HepG2 (cell line): Measurements from ENCODE around the gene CCDC93. TPM values are rescaled to one million over a fixed set of nuclear protein-coding genes. Genes with fewer than 3 reads are reported as not detected.

Source experiments
- DBP ChIP-seq: sonication (generic); formaldehyde crosslinking; IDR thresholded peaks from 2 replicates; pipeline ENCODE4 v1.4.0; 2020; ENCODE audit warnings: missing genetic modification reagents; ENCODE audit errors: not compliant biosample characterization
- ELF3 ChIP-seq: IDR thresholded peaks from 2 replicates; pipeline ENCODE4 v1.6.1; 2016; ENCODE audit warnings: missing genetic modification reagents, missing compliant biosample characterization
- MBNL3 ChIP-seq: fragments of 250-450 bp; sonication (Bioruptor Pico); conservative IDR thresholded peaks from 2 replicates; pipeline ENCODE4 v1.8.0; 2022; ENCODE audit warnings: mild to moderate bottlenecking, inconsistent platforms
- NCOR1 ChIP-seq: fragments of 200-600 bp; sonication (generic); IDR thresholded peaks from 2 replicates; pipeline ENCODE4 v1.7.0; 2017; ENCODE audit warnings: antibody characterized with exemption, low read length, borderline replicate concordance
- PRDM10 ChIP-seq: sonication (generic); formaldehyde crosslinking; IDR thresholded peaks from 2 replicates; pipeline ENCODE4 v1.4.0; 2020; ENCODE audit warnings: low read depth, missing genetic modification reagents
- STAT6 ChIP-seq: sonication (generic); formaldehyde crosslinking; IDR thresholded peaks from 2 replicates; pipeline ENCODE4 v1.4.0; 2020; ENCODE audit warnings: missing genetic modification reagents, mild to moderate bottlenecking, borderline replicate concordance
- ZBTB2 ChIP-seq: sonication (generic); formaldehyde crosslinking; IDR thresholded peaks from 2 replicates; pipeline ENCODE4 v1.8.0; 2022; ENCODE audit warnings: low read depth, missing genetic modification reagents
- ZBTB7A ChIP-seq: sonication (generic); formaldehyde crosslinking; IDR thresholded peaks from 2 replicates; pipeline ENCODE4 v1.8.0; 2022; ENCODE audit warnings: mild to moderate bottlenecking, missing genetic modification reagents
- ZBTB8A ChIP-seq: sonication (generic); formaldehyde crosslinking; IDR thresholded peaks from 2 replicates; pipeline ENCODE4 v1.4.0; 2020; ENCODE audit warnings: mild to moderate bottlenecking, low read depth, missing genetic modification reagents, borderline replicate concordance
- ZFP37 ChIP-seq: sonication (generic); formaldehyde crosslinking; IDR thresholded peaks from 2 replicates; pipeline ENCODE4 v1.4.0; 2020; ENCODE audit warnings: missing genetic modification reagents, borderline replicate concordance
- ZNF143 ChIP-seq: sonication (generic); formaldehyde crosslinking; IDR thresholded peaks from 2 replicates; pipeline ENCODE4 v1.4.0; 2020; ENCODE audit warnings: missing genetic modification reagents
- ZNF260 ChIP-seq: sonication (generic); formaldehyde crosslinking; IDR thresholded peaks from 2 replicates; pipeline ENCODE4 v1.4.0; 2020; ENCODE audit warnings: missing genetic modification reagents, low read depth, mild to moderate bottlenecking, borderline replicate concordance
- ZNF274 ChIP-seq: sonication (generic); formaldehyde crosslinking; IDR thresholded peaks from 2 replicates; pipeline ENCODE4 v1.5.1; 2020; ENCODE audit warnings: mild to moderate bottlenecking, missing genetic modification reagents
- ZNF605 ChIP-seq: sonication (generic); formaldehyde crosslinking; IDR thresholded peaks from 2 replicates; pipeline ENCODE4 v1.8.0; 2022; ENCODE audit warnings: mild to moderate bottlenecking, missing genetic modification reagents
- ZNF639 ChIP-seq: conservative IDR thresholded peaks from 2 replicates; pipeline ENCODE4 v1.6.1; 2018; ENCODE audit warnings: missing genetic modification reagents
- ZNF7 ChIP-seq: IDR thresholded peaks from 2 replicates; pipeline ENCODE4 v1.6.1; 2016; ENCODE audit warnings: missing biosample characterization, missing genetic modification reagents
- ZNF790 ChIP-seq: sonication (generic); formaldehyde crosslinking; IDR thresholded peaks from 2 replicates; pipeline ENCODE4 v1.8.0; 2022; ENCODE audit warnings: missing genetic modification reagents, mild to moderate bottlenecking, borderline replicate concordance
- ZUFSP ChIP-seq: sonication (generic); formaldehyde crosslinking; IDR thresholded peaks from 2 replicates; pipeline ENCODE4 v1.9.0; 2021; ENCODE audit warnings: missing genetic modification reagents, mild to moderate bottlenecking, borderline replicate concordance
- polyA plus RNA-seq, 8 experiments: library from polyadenylated mRNA; depleted of rRNA in 3 of 8; stranded (reverse) in 7 of 8; unstranded in 1 of 8; fragments of >200 nt; fragmentation: Illumina TruSeq in 4 of 8; extraction: Trizol in 4 of 8; gene quantifications; 2 replicates each; pipeline versions ENCODE4 v1.2.1 to v1.2.3, GENCODE V29; 2011 to 2016; ENCODE audit warnings: low read depth in 4 of 8, missing spikeins in 1 of 8, mixed read lengths in 1 of 8; ENCODE audit not compliant: insufficient read depth in 1 of 8
- total RNA-seq, 5 experiments: library from RNA; depleted of rRNA; stranded (reverse); fragments of >200 nt; fragmentation: Illumina TruSeq; extraction: Trizol; gene quantifications; 2 replicates each; pipeline ENCODE4 v1.2.3, GENCODE V29; 2016; ENCODE audit warnings: low read depth in 1 of 5

CCDC93 gene
- total and polyA plus RNA-seq, 2 of the 13 experiments (the other 11 are each of a cell fraction or from before 2014, with no cell fraction given): 37.2 to 53.2 TPM

GRCh38 chr2:117933884-117934354 lies 80.0 kb downstream of the CCDC93 start (continued):
- peak; percentile 68 for TF ChIP-seq PRDM10
- no peak for TF ChIP-seq ZNF790 (CRISPR knock-in tag)
- TF ChIP-seq ZBTB2: no peak
- TF ChIP-seq ZNF143 (CRISPR knock-in tag): no peak
- no peak for TF ChIP-seq ZUFSP (CRISPR knock-in tag)
- no peak for TF ChIP-seq STAT6 (CRISPR knock-in tag)
- no peak for TF ChIP-seq ZFP37 (CRISPR knock-in tag)
- no peak for TF ChIP-seq ZNF274
- TF ChIP-seq ZNF639 (CRISPR knock-in tag): no peak
- TF ChIP-seq ZNF605 (CRISPR knock-in tag): 0 out of 2 replicates have a peak, but pooled peaks have one; percentile 3
- no peak for TF ChIP-seq NCOR1
- TF ChIP-seq MBNL3 (CRISPR knock-in tag): no peak
- TF ChIP-seq DBP: no peak
- no peak for TF ChIP-seq ZBTB7A (CRISPR knock-in tag)
- no peak for TF ChIP-seq ZNF7 (CRISPR knock-in tag)
- no peak for TF ChIP-seq ZBTB8A (CRISPR knock-in tag)
- TF ChIP-seq ZNF260: no peak
- TF ChIP-seq ELF3 (CRISPR knock-in tag): peak; percentile 95
